Measurements from ENCODE around the gene EIF2AK3. TPM values are rescaled to one million over a fixed set of nuclear protein-coding genes. Genes with fewer than 3 reads are reported as not detected.

EIF2AK3 gene
- total and polyA plus RNA-seq, 2 of the 8 experiments (the other 6 are each of a cell fraction or from before 2014, with no cell fraction given) = 5.8 to 22.8 TPM

DNA sequence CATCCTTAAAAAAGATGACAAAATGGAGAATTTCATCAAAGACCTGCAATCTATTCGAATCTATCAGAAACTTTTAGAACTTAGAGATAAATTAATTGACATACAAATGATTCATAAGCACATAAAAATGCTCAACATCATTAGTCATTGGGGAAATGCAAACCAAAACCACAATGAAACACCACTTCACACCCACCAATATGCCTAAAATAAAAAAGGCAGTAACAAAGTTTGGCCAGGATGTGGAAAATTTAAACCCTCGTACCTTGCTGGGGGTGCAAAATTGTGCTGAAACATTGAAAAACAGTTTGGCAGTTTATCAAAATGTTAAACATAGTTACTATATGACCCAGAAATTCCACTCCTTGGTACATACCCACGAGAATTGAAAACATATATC lies 11.5 kb upstream of the EIF2AK3 start (continued):
- no peak for TF ChIP-seq KDM1A (IDR thresholded peaks at IDR 0.05; ENCODE audit: borderline replicate concordance, low read length)

Data from H1 (cell line).